ENCODE results near the gene WDR43. TPM values are rescaled to one million over a fixed set of nuclear protein-coding genes. Genes with fewer than 3 reads are reported as not detected.

Gene WDR43
- total RNA-seq, 1 donor from 2014 or later = 56.7 TPM

GRCh38 chr2:28986429-28986828 is 92.0 kb downstream of the WDR43 start:
- no peak overlapping the region for H3K27ac ChIP-seq
- H3K36me3 ChIP-seq = no peaks in the 10 kb centered on the region
- H3K9me3 ChIP-seq = no peaks in the 10 kb centered on the region
- peaks cover 7% of the 10 kb centered on the region for H3K4me1 ChIP-seq
- intact Hi-C loops (cut with DNase I) = no loop called here
- no peaks in the 10 kb centered on the region for H3K27me3 ChIP-seq
- TF ChIP-seq CTCF (IDR thresholded peaks at IDR 0.05) (no peak), POLR2AphosphoS5 (IDR thresholded peaks at IDR 0.05; ENCODE audit: insufficient read depth in 1 of 2, low read depth in 1 of 2) (no peak), POLR2A (IDR thresholded peaks at IDR 0.05) (no peak)
- no peak for DNase-seq (ENCODE audit: extremely low spot score in 2 of 2)
- no peak overlapping the region for H3K4me3 ChIP-seq

GRCh38 chr2:28989973-28990372 is 95.5 kb downstream of the WDR43 start:
- H3K4me3 ChIP-seq = no peak overlapping the region
- TF ChIP-seq CTCF (IDR thresholded peaks at IDR 0.05) = no peak
- no peak for TF ChIP-seq POLR2A (IDR thresholded peaks at IDR 0.05)
- no peak for TF ChIP-seq POLR2AphosphoS5 (IDR thresholded peaks at IDR 0.05; ENCODE audit: insufficient read depth in 1 of 2, low read depth in 1 of 2)
- no peaks in the 10 kb centered on the region for H3K27me3 ChIP-seq
- H3K9me3 ChIP-seq = no peaks in the 10 kb centered on the region
- no peak overlapping the region for H3K27ac ChIP-seq
- H3K4me1 ChIP-seq = peaks cover 18% of the 10 kb centered on the region
- intact Hi-C loops (cut with DNase I) = no loop called here
- DNase-seq (ENCODE audit: extremely low spot score in 2 of 2) = no peak
- no peaks in the 10 kb centered on the region for H3K36me3 ChIP-seq

- Histone ChIP-seq H3K27ac (no peak overlapping the region), H3K9me3 (no peaks in the 10 kb centered on the region), H3K27me3 (no peaks in the 10 kb centered on the region), H3K36me3 (no peaks in the 10 kb centered on the region), H3K4me1 (peaks cover 18% of the 10 kb centered on the region), H3K4me3 (no peak overlapping the region)
- no peak for DNase-seq (ENCODE audit: extremely low spot score in 2 of 2)
- TF ChIP-seq POLR2A (IDR thresholded peaks at IDR 0.05) = no peak
- no peak for TF ChIP-seq POLR2AphosphoS5 (IDR thresholded peaks at IDR 0.05; ENCODE audit: insufficient read depth in 1 of 2, low read depth in 1 of 2)
- no peak for TF ChIP-seq CTCF (IDR thresholded peaks at IDR 0.05)
- intact Hi-C loops (cut with DNase I) = no loop called here
Measured at GRCh38 chr2:28990445-28990844, 96.0 kb downstream of the WDR43 start.

GRCh38 chr2:28991021-28991420 is 96.6 kb downstream of the WDR43 start:
- no peaks in the 10 kb centered on the region for H3K27me3 ChIP-seq
- TF ChIP-seq POLR2AphosphoS5 (IDR thresholded peaks at IDR 0.05; ENCODE audit: insufficient read depth in 1 of 2, low read depth in 1 of 2) (no peak), CTCF (IDR thresholded peaks at IDR 0.05) (no peak), POLR2A (IDR thresholded peaks at IDR 0.05) (no peak)
- DNase-seq (ENCODE audit: extremely low spot score in 2 of 2) = no peak
- no peaks in the 10 kb centered on the region for H3K9me3 ChIP-seq
- no peaks in the 10 kb centered on the region for H3K36me3 ChIP-seq
- no peak overlapping the region for H3K27ac ChIP-seq
- intact Hi-C loops (cut with DNase I) = no loop called here
- H3K4me3 ChIP-seq = no peak overlapping the region
- H3K4me1 ChIP-seq = peaks cover 18% of the 10 kb centered on the region

GRCh38 chr2:28991460-28991859 is 97.0 kb downstream of the WDR43 start:
- DNase-seq (ENCODE audit: extremely low spot score in 2 of 2) = no peak
- H3K27me3 ChIP-seq = no peaks in the 10 kb centered on the region
- TF ChIP-seq POLR2A (IDR thresholded peaks at IDR 0.05) = no peak
- TF ChIP-seq POLR2AphosphoS5 (IDR thresholded peaks at IDR 0.05; ENCODE audit: insufficient read depth in 1 of 2, low read depth in 1 of 2) = no peak
- no peak for TF ChIP-seq CTCF (IDR thresholded peaks at IDR 0.05)
- peaks cover 18% of the 10 kb centered on the region for H3K4me1 ChIP-seq
- H3K36me3 ChIP-seq = no peaks in the 10 kb centered on the region
- H3K27ac ChIP-seq = no peak overlapping the region
- no peaks in the 10 kb centered on the region for H3K9me3 ChIP-seq
- no peak overlapping the region for H3K4me3 ChIP-seq
- intact Hi-C loops (cut with DNase I) = no loop called here

Measured in vagina (tissue), 2 donors.